GM18507 (cell line): Measurements from ENCODE around the gene CXCL8.
A peak's percentile ranks its signal among the peaks of the same experiment; 100 is the strongest.
"Not testable (repeated sequence)": the region's sequence is repeated elsewhere in the genome, so short reads cannot be mapped to it uniquely, and the experiment has no call there.

ENCODE experiments used
- DNase-seq: peaks from one replicate; pipeline ENCODE4 v3.0.0; 2011; ENCODE audit warnings: low read depth; ENCODE audit not compliant: insufficient read length; ENCODE audit errors: extremely low spot score
- FAIRE-seq: peaks from 2 replicates; lab custom pipeline; 2011; peaks lifted over from hg19 to GRCh38; lab: Jason Lieb, UNC

The CXCL8 gene

GRCh38 chr4:73740353-73740778 lies at the start of gene CXCL8:
Gene CXCL8, plus strand, starts transcription at chr4:73740569. Its CDS starts 90 bp downstream, at chr4:73740659.
- FAIRE-seq (peak; percentile 44), DNase-seq (no peak)

GRCh38 chr4:73691201-73691600 lies 49.2 kb upstream of the CXCL8 start:
- FAIRE-seq, DNase-seq: not testable (repeated sequence)

GRCh38 chr4:73691759-73692158 lies 48.6 kb upstream of the CXCL8 start:
- DNase-seq = no peak
- no peak for FAIRE-seq

- FAIRE-seq (no peak), DNase-seq (no peak)
These were observed 48.1 kb upstream of the CXCL8 start for GRCh38 chr4:73692254-73692653.

- DNase-seq = no peak
- FAIRE-seq = no peak
These were observed 47.7 kb upstream of the CXCL8 start for GRCh38 chr4:73692701-73693100.

- FAIRE-seq = no peak
These were observed 46.6 kb upstream of the CXCL8 start for GRCh38 chr4:73693811-73694210.

GRCh38 chr4:73698217-73698616 lies 42.2 kb upstream of the CXCL8 start:
- DNase-seq = no peak
- no peak for FAIRE-seq

More at GRCh38 chr4:73693811-73694210, 46.6 kb upstream of the CXCL8 start:
- DNase-seq = no peak

GRCh38 chr4:73701116-73701515 lies 39.3 kb upstream of the CXCL8 start:
- DNase-seq = no peak
- no peak for FAIRE-seq

- no peak for FAIRE-seq
- DNase-seq = no peak
These were observed 37.5 kb upstream of the CXCL8 start for GRCh38 chr4:73702796-73703287.

- no peak for FAIRE-seq
- DNase-seq = no peak
These were observed 37.0 kb upstream of the CXCL8 start for GRCh38 chr4:73703320-73703719.

GRCh38 chr4:73704314-73705055 lies 35.9 kb upstream of the CXCL8 start:
- no peak for FAIRE-seq
- DNase-seq = no peak

- FAIRE-seq = no peak
- no peak for DNase-seq
These were observed 35.3 kb upstream of the CXCL8 start for GRCh38 chr4:73705056-73705432.

GRCh38 chr4:73705721-73706120 lies 34.6 kb upstream of the CXCL8 start:
- DNase-seq (no peak), FAIRE-seq (no peak)

- FAIRE-seq = no peak
- DNase-seq = no peak
These were observed 33.6 kb upstream of the CXCL8 start for GRCh38 chr4:73706811-73707210.

- FAIRE-seq (no peak), DNase-seq (no peak)
These were observed 33.0 kb upstream of the CXCL8 start for GRCh38 chr4:73707269-73707875.

GRCh38 chr4:73707918-73708577 lies 32.3 kb upstream of the CXCL8 start:
- DNase-seq = no peak
- no peak for FAIRE-seq

GRCh38 chr4:73709451-73710033 lies 30.8 kb upstream of the CXCL8 start:
- DNase-seq (no peak), FAIRE-seq (no peak)

GRCh38 chr4:73710094-73710493 lies 30.3 kb upstream of the CXCL8 start:
- no peak for FAIRE-seq
- no peak for DNase-seq

GRCh38 chr4:73711989-73712388 lies 28.4 kb upstream of the CXCL8 start:
- FAIRE-seq (no peak), DNase-seq (no peak)

- no peak for FAIRE-seq
- DNase-seq = no peak
These were observed 26.7 kb upstream of the CXCL8 start for GRCh38 chr4:73713650-73714049.
